Measurements from ENCODE around the gene C1orf159. TPM values are rescaled to one million over a fixed set of nuclear protein-coding genes. Genes with fewer than 3 reads are reported as not detected.

Gene C1orf159
- total and polyA plus RNA-seq, 9 of the 15 experiments (the other 6 are each of a cell fraction or from before 2014, with no cell fraction given) = 0.28 to 54.9 (median 10.6) TPM

DNA sequence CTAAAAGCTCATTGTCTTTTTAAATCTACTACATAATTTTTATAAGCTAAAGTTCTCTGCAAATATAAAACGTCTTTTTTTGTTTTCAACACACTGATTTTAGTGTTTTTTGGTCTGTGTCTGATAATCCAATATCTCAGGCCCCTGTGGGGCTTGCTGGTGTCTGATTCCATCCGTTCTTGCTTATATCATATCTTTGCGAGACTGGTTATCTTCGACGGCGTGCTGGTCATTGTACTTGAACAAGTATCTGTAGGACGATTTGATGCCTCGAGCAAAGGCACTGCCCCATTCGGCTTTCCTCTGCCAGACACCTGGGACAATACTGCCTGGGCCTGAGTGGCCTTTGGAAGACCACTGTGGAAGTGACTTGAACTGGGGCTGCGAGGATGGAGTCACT, 39.4 kb upstream of the C1orf159 start (continued):
- TF ChIP-seq, protein P1, sequence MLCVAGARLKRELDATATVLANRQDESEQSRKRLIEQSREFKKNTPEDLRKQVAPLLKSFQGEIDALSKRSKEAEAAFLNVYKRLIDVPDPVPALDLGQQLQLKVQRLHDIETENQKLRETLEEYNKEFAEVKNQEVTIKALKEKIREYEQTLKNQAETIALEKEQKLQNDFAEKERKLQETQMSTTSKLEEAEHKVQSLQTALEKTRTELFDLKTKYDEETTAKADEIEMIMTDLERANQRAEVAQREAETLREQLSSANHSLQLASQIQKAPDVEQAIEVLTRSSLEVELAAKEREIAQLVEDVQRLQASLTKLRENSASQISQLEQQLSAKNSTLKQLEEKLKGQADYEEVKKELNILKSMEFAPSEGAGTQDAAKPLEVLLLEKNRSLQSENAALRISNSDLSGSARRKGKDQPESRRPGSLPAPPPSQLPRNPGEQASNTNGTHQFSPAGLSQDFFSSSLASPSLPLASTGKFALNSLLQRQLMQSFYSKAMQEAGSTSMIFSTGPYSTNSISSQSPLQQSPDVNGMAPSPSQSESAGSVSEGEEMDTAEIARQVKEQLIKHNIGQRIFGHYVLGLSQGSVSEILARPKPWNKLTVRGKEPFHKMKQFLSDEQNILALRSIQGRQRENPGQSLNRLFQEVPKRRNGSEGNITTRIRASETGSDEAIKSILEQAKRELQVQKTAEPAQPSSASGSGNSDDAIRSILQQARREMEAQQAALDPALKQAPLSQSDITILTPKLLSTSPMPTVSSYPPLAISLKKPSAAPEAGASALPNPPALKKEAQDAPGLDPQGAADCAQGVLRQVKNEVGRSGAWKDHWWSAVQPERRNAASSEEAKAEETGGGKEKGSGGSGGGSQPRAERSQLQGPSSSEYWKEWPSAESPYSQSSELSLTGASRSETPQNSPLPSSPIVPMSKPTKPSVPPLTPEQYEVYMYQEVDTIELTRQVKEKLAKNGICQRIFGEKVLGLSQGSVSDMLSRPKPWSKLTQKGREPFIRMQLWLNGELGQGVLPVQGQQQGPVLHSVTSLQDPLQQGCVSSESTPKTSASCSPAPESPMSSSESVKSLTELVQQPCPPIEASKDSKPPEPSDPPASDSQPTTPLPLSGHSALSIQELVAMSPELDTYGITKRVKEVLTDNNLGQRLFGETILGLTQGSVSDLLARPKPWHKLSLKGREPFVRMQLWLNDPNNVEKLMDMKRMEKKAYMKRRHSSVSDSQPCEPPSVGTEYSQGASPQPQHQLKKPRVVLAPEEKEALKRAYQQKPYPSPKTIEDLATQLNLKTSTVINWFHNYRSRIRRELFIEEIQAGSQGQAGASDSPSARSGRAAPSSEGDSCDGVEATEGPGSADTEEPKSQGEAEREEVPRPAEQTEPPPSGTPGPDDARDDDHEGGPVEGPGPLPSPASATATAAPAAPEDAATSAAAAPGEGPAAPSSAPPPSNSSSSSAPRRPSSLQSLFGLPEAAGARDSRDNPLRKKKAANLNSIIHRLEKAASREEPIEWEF (CRISPR knock-in tag; IDR thresholded peaks at IDR 0.05) = no peak

DNA sequence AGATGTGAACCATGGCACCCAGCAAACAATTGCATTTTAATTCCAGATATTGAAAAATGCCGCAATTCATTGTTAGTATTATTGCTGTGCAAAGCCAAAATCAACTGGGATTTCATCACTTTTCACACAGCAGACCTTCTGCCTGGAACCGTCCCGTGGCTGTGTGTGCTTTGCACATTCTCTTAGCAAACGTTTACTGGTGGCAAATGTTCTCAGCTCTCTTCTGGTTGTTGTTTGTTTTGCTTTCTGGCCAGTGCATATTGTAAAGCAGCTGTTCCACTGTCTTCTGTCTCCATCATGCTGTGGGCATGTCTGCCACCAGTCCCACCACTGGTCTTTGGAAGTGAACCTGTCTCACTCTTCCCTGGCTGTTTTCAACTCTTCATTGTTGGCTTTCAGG, 38.0 kb upstream of the C1orf159 start:
- H3K27me3 ChIP-seq (ENCODE audit: control insufficient read depth in 2 of 2, insufficient read depth in 2 of 2, low read length in 2 of 2) = peaks cover 7 to 15% of the 10 kb centered on the region in 2 experiments; a peak in 2 of 5 replicates
- H3K9me3 ChIP-seq (replicated peaks; ENCODE audit: control insufficient read depth, insufficient read depth, low read depth, low read length) = no peaks in the 10 kb centered on the region
- ChIA-PET POLR2A (interaction anchor here (0.5 to 1.0 kb wide), 2 partner anchors 22 to 528 kb away, joined by 3 to 4 read pairs; no protein-coding TSS in a partner anchor), CTCF (ENCODE audit: low intra/inter-chr PET ratio) (no interaction called here)
- 24% methylated on average over 4 of the region's 4 CpGs for WGBS (ENCODE audit: insufficient coverage, low coverage, missing lambda C conversion rate)
- no peak overlapping the region for H3K4me2 ChIP-seq (ENCODE audit: insufficient read depth, low read length)
- no peak overlapping the region for H3K27ac ChIP-seq (ENCODE audit: extremely low read depth, low read depth, low read length)
- H3K9ac ChIP-seq (ENCODE audit: insufficient read depth in 1 of 2, low read depth in 2 of 2, low read length in 2 of 2) = no peak overlapping the region
- TF ChIP-seq, protein P2, sequence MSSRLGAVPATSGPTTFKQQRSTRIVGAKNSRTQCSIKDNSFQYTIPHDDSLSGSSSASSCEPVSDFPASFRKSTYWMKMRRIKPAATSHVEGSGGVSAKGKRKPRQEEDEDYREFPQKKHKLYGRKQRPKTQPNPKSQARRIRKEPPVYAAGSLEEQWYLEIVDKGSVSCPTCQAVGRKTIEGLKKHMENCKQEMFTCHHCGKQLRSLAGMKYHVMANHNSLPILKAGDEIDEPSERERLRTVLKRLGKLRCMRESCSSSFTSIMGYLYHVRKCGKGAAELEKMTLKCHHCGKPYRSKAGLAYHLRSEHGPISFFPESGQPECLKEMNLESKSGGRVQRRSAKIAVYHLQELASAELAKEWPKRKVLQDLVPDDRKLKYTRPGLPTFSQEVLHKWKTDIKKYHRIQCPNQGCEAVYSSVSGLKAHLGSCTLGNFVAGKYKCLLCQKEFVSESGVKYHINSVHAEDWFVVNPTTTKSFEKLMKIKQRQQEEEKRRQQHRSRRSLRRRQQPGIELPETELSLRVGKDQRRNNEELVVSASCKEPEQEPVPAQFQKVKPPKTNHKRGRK (tag; IDR thresholded peaks at IDR 0.05) = no peak
- TF ChIP-seq, protein P3, sequence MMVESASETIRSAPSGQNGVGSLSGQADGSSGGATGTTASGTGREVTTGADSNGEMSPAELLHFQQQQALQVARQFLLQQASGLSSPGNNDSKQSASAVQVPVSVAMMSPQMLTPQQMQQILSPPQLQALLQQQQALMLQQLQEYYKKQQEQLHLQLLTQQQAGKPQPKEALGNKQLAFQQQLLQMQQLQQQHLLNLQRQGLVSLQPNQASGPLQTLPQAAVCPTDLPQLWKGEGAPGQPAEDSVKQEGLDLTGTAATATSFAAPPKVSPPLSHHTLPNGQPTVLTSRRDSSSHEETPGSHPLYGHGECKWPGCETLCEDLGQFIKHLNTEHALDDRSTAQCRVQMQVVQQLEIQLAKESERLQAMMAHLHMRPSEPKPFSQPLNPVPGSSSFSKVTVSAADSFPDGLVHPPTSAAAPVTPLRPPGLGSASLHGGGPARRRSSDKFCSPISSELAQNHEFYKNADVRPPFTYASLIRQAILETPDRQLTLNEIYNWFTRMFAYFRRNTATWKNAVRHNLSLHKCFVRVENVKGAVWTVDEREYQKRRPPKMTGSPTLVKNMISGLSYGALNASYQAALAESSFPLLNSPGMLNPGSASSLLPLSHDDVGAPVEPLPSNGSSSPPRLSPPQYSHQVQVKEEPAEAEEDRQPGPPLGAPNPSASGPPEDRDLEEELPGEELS (CRISPR knock-in tag; IDR thresholded peaks at IDR 0.05; ENCODE audit: borderline replicate concordance) = no peak
- TF ChIP-seq, protein P4, sequence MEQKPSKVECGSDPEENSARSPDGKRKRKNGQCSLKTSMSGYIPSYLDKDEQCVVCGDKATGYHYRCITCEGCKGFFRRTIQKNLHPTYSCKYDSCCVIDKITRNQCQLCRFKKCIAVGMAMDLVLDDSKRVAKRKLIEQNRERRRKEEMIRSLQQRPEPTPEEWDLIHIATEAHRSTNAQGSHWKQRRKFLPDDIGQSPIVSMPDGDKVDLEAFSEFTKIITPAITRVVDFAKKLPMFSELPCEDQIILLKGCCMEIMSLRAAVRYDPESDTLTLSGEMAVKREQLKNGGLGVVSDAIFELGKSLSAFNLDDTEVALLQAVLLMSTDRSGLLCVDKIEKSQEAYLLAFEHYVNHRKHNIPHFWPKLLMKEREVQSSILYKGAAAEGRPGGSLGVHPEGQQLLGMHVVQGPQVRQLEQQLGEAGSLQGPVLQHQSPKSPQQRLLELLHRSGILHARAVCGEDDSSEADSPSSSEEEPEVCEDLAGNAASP (IDR thresholded peaks at IDR 0.05) = no peak
- TF ChIP-seq ELF2 (CRISPR knock-in tag; IDR thresholded peaks at IDR 0.05) = no peak
- FAIRE-seq (no peak), DNase-seq (ENCODE audit: extremely low read depth in 1 of 4, low spot score in 3 of 4) (no peak), ATAC-seq (no peak)
- intact Hi-C loops (cut with micrococcal nuclease) = no loop called here
- no peak overlapping the region for H3K4me3 ChIP-seq
- BruUV-seq (replicated peaks) = no TSS peak
- H3K4me1 ChIP-seq (replicated peaks in 1 of 2; ENCODE audit: control insufficient read depth in 2 of 2, insufficient read depth in 2 of 2, low read length in 2 of 2) = peaks cover 25 to 58% of the 10 kb centered on the region in 2 experiments
- no peaks in the 10 kb centered on the region for H3K79me2 ChIP-seq (ENCODE audit: control insufficient read depth, insufficient read depth, low read length)
- no peaks in the 10 kb centered on the region for H3K36me3 ChIP-seq (ENCODE audit: control insufficient read depth, insufficient read depth, low read length)
- no peaks in the 10 kb centered on the region for H3K9me1 ChIP-seq (ENCODE audit: control insufficient read depth, insufficient read depth, low read length)
- in situ Hi-C loops (cut with MboI) = no loop called here
- no peak overlapping the region for H2AFZ ChIP-seq (ENCODE audit: low read depth, low read length)
- H4K20me1 ChIP-seq (replicated peaks; ENCODE audit: control insufficient read depth, insufficient read depth, low read length) = peaks cover 2% of the 10 kb centered on the region; the same call in 1 of the 2 replicates
